ENCODE data around the gene POU3F3.

Gene POU3F3

GRCh38 chr2:104878863-104879512 lies 25.1 kb downstream of the POU3F3 start:
- no peak for DNase-seq

- no peak for DNase-seq
Observed at GRCh38 chr2:104880076-104880475, 26.2 kb downstream of the POU3F3 start.

- DNase-seq: no peak
Observed at GRCh38 chr2:104883357-104883756, 29.4 kb downstream of the POU3F3 start.

GRCh38 chr2:104885119-104885782 lies 31.3 kb downstream of the POU3F3 start:
- DNase-seq: no peak

- no peak for DNase-seq
Observed at GRCh38 chr2:104887676-104888075, 33.8 kb downstream of the POU3F3 start.

GRCh38 chr2:104888489-104889258 lies 34.8 kb downstream of the POU3F3 start:
- DNase-seq: no peak

GRCh38 chr2:104889291-104889959 lies 35.5 kb downstream of the POU3F3 start:
- DNase-seq: peak; percentile 24

- no peak for DNase-seq
Observed at GRCh38 chr2:104889960-104890684, 36.2 kb downstream of the POU3F3 start.

GRCh38 chr2:104890685-104891069 lies 36.8 kb downstream of the POU3F3 start:
- no peak for DNase-seq

GRCh38 chr2:104891145-104891544 lies 37.2 kb downstream of the POU3F3 start:
- DNase-seq: no peak

- no peak for DNase-seq
Observed at GRCh38 chr2:104896446-104896845, 42.5 kb downstream of the POU3F3 start.

- no peak for DNase-seq
Observed at GRCh38 chr2:104897515-104898184, 43.7 kb downstream of the POU3F3 start.

GRCh38 chr2:104900608-104901007 lies 46.7 kb downstream of the POU3F3 start:
- no peak for DNase-seq

- no peak for DNase-seq
Observed at GRCh38 chr2:104901037-104901881, 47.3 kb downstream of the POU3F3 start.

- DNase-seq: no peak
Observed at GRCh38 chr2:104902317-104902716, 48.4 kb downstream of the POU3F3 start.
